ENCODE measurements around the gene SATB1.

DNA sequence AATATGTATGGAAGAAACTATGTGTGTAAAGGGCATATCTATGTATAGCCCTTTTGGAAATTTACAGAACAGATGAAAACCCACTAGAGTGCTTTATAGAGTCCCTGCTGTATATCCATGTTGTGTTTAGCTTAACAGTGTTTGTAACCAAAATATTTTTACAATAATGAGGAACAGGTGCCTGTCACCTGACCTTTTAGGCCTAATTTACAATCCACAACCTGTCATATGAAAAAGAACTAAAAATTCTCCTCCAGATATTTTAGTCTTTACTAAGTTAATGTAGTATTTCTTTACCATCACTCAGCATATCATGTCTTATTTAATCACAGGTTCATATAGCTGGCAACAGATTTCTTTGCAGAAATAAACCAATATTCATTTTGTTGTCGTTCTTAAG lies 16.4 kb upstream of the SATB1 start:
- TF ChIP-seq CTCF (IDR thresholded peaks at IDR 0.05) (no peak), POLR2A (IDR thresholded peaks at IDR 0.05) (no peak)
